HG03025 (cell line): ENCODE measurements around the gene HSD17B1.
A peak's percentile ranks its signal among the peaks of the same experiment; 100 is the strongest.
"Not testable (repeated sequence)": the region's sequence is repeated elsewhere in the genome, so short reads cannot be mapped to it uniquely, and the experiment has no call there.

Experiments used
- ATAC-seq: cut with Tn5 transposase; IDR thresholded peaks from one replicate; pipeline ENCODE4 v1.9.1; 2021; ENCODE audit warnings: mild to moderate bottlenecking, moderate library complexity; ENCODE audit not compliant: unreplicated experiment, low FRiP score

HSD17B1 gene

GRCh38 chr17:42545755-42546505 is 6.8 kb upstream of the HSD17B1 start:
- ATAC-seq, result not testable (repeated sequence)

- ATAC-seq, result no peak
Observed at GRCh38 chr17:42547001-42547461, 5.7 kb upstream of the HSD17B1 start.

DNA sequence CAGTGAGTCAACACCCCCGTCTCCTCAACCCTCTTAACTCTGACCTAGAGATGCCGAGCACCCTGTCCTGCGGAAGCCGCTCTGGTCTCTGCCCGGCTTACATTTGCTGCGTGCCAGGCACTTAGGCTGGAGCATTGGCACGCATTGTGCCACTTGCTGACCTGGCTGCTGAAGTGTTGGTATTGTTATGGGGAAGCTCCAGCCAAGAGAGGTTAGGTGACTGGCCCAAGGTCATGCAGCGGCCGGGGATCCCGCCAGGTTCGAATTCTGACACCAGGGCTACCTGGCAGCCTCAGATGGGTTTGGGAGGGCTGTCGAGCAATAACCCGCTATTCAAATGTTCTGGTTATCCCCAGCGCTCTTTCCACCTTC is 5.0 kb upstream of the HSD17B1 start:
- ATAC-seq, result no peak

GRCh38 chr17:42548070-42548837 is 4.5 kb upstream of the HSD17B1 start:
- peak; percentile 57 for ATAC-seq

DNA sequence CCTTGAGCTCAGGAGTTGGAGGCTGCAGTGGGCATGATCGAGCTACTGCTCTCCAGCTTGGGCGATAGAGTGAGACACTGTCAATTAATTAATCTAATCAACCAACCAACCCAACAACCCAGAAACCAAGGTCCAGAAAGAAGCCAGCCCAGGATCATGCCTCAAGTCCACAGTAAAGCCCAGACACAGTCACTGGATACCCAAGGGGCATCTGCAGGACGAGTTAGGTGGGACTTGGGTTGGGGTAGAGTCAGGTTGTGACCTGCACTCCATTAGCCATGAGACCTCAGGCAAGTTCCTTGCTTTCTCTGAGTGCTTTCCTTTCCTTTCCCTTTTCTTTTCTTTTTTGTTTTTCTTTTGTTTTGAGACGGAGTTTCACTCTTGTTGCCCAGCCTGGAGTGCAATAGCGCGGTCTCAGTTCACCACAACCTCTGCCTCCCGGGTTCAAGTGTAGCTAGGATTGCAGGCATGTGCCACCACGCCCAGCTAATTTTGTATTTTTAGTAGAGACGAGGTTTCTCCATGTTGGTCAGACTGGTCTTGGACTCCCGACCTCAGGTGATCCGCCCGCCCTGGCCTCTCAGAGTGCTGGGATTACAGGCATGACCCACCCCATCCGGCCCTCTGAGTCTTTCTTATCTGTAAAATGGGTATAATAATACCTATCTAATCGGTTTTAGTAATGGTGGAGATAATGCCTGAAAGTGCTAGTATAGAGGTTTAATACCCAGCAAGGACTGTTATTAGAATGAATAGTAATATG is 3.5 kb upstream of the HSD17B1 start:
- ATAC-seq, result no peak

- no peak for ATAC-seq
Observed at GRCh38 chr17:42553161-42553818, 567 bp downstream of the HSD17B1 start.

GRCh38 chr17:42553866-42554249 is 1.1 kb downstream of the HSD17B1 start:
- ATAC-seq, result no peak

DNA sequence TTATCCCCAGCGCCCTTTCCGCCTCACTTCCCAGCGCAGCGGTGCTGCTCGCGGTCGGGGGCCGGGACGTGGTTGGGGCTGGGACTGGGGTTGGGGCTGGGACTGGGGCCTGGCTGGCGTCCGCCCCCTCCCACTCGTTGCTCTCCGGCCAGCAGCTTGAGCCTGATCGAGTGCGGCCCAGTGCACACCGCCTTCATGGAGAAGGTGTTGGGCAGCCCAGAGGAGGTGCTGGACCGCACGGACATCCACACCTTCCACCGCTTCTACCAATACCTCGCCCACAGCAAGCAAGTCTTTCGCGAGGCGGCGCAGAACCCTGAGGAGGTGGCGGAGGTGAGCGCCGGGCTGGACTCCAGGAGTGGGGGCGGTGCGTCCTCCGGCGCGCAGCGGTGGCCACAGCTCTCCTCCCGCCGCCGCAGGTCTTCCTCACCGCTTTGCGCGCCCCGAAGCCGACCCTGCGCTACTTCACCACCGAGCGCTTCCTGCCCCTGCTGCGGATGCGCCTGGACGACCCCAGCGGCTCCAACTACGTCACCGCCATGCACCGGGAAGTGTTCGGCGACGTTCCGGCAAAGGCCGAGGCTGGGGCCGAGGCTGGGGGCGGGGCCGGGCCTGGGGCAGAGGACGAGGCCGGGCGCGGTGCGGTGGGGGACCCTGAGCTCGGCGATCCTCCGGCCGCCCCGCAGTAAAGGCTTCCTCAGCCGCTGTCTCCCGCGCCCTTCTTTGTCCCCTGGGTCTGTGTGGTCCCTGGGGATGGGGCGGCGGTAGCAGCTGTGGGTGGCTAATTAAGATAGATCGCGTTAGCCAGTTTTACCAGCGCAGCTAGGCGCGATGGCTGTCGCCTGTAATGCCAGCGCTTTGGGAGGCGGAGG is 1.8 kb downstream of the HSD17B1 start:
- ATAC-seq, result peak; percentile 47

GRCh38 chr17:42555122-42555622 is 2.4 kb downstream of the HSD17B1 start:
- no peak for ATAC-seq

DNA sequence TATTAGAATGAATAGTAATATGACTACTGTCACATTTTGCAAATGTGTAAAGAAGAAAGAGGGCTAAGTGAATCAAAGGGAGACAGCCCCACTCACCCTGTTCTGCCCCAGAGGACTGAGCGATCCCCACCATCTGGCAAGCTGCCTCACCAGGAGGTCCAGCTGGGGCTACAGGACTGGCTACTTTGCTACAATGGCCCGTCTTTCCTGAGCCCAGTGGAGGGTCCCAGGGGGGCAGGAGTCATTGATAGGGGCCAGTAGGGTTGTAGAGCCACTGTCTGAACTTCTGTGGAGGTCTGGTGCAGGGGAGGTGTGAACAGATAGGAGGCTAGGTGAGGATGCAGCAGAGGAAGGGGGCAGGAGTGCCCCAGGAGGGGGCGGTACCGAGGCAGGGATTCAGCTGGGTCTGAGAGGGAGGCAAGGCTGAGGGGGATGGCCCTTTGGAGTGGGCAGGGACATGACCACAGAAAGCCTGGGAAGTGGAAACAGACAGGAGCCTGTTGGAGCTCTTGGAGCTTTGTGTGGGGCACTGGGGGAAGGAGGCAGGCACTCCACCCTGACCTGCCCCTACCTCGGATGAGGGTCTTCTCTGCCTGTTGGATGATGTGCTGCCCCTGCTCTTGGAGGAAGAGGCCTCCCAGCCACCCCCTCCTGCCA is 3.4 kb downstream of the HSD17B1 start:
- ATAC-seq, result not testable (repeated sequence)

- no peak for ATAC-seq
Observed at GRCh38 chr17:42559075-42559474, 6.4 kb downstream of the HSD17B1 start.

DNA sequence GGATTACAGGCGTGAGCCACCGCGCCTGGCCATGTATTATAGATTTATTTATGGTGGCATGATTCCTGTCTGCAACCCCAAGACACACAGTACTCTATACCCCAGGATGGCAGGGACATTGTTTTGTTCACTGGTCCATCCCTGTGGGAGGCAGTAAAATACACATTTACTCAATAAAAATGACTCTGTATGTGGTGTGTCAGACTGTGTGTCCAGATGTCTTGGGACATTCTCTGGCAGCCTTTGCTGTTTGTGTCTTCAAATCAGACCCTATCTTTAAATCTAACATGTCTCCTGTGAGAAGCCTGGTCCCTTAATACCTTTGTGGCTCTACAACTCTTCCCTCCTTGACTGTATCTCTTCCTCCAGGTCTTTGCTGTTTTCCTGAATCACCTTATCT is 7.5 kb downstream of the HSD17B1 start:
- no peak for ATAC-seq

GRCh38 chr17:42561897-42562387 is 9.2 kb downstream of the HSD17B1 start, which contains the start of gene COASY:
COASY (plus strand) TSS chr17:42562148; CDS start chr17:42562623, 475 bp downstream.
- no peak for ATAC-seq

DNA sequence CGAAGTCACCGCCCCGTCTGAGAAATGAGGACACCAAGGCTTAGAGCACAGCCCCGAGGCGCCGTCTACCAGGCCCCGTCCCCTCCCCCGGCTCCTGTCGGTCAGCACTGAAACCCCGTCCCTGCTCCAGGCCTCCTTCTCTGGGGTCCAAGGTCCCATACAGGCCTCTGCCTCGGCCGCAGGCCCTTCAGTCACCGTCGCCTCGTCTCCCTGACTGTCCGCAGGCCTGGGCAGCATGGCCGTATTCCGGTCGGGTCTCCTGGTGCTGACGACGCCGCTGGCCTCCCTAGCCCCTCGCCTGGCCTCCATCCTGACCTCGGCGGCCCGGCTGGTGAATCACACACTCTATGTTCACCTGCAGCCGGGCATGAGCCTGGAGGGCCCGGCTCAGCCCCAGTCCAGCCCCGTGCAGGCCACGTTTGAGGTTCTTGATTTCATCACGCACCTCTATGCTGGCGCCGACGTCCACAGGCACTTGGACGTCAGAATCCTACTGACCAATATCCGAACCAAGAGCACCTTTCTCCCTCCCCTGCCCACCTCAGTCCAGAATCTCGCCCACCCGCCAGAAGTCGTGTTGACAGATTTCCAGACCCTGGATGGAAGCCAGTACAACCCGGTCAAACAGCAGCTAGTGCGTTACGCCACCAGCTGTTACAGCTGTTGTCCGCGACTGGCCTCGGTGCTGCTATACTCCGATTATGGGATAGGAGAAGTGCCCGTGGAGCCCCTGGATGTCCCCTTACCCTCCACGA is 9.8 kb downstream of the HSD17B1 start:
- ATAC-seq, result no peak

DNA sequence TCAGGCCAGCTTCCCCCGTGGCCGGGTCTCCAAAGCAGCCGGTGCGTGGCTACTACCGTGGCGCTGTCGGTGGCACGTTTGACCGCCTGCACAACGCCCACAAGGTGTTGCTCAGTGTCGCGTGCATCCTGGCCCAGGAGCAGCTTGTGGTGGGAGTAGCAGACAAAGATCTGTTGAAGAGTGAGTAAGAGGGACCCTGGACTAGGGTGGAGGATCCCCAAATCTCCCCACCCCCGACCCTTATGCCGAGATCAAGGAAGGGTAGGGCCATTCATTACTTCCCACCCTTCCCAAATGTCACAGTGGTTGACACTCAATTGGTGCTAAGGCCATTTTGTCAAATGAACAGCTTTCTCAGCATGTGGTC is 10.4 kb downstream of the HSD17B1 start:
- ATAC-seq, result no peak

- no peak for ATAC-seq
Observed at GRCh38 chr17:42563543-42563942, 10.8 kb downstream of the HSD17B1 start.

DNA sequence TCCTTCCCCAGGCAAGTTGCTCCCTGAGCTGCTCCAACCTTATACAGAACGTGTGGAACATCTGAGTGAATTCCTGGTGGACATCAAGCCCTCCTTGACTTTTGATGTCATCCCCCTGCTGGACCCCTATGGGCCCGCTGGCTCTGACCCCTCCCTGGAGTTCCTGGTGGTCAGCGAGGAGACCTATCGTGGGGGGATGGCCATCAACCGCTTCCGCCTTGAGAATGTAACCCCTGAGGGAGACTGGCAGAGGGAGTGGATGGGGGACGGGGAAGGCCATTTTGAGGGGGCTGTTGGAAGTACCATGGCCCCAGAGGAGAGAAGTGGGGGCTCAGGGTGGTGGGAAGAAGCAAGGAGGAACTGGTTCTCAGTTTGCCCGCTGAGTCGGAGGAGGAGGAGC is 11.2 kb downstream of the HSD17B1 start:
- no peak for ATAC-seq
